ENCODE results near the gene ZNF714.

Gene ZNF714

GRCh38 chr19:21082011-21082975 is at the start of gene ZNF714:
TSS of gene ZNF714 (plus strand) at chr19:21082203. CDS start at chr19:21098269, 16,066 bp downstream.
- DNase-seq (ENCODE audit: low read depth, low spot score): peak; percentile 53

- DNase-seq (ENCODE audit: low read depth, low spot score): no peak
Observed at GRCh38 chr19:21045028-21045427, 37.0 kb upstream of the ZNF714 start.

- no peak for DNase-seq (ENCODE audit: low read depth, low spot score)
Observed at GRCh38 chr19:21046489-21046888, 35.5 kb upstream of the ZNF714 start.

GRCh38 chr19:21047716-21048115 is 34.3 kb upstream of the ZNF714 start:
- no peak for DNase-seq (ENCODE audit: low read depth, low spot score)

- DNase-seq (ENCODE audit: low read depth, low spot score): no peak
Observed at GRCh38 chr19:21052902-21053301, 29.1 kb upstream of the ZNF714 start.

GRCh38 chr19:21065336-21065735 is 16.7 kb upstream of the ZNF714 start:
- no peak for DNase-seq (ENCODE audit: low read depth, low spot score)

GRCh38 chr19:21084343-21084742 is 2.3 kb downstream of the ZNF714 start:
- no peak for DNase-seq (ENCODE audit: low read depth, low spot score)

GRCh38 chr19:21087871-21088270 is 5.9 kb downstream of the ZNF714 start:
- DNase-seq (ENCODE audit: low read depth, low spot score): no peak

- DNase-seq (ENCODE audit: low read depth, low spot score): no peak
Observed at GRCh38 chr19:21092109-21092508, 10.1 kb downstream of the ZNF714 start.

GRCh38 chr19:21094347-21095025 is 12.5 kb downstream of the ZNF714 start:
- DNase-seq (ENCODE audit: low read depth, low spot score): no peak

- DNase-seq (ENCODE audit: low read depth, low spot score): no peak
Observed at GRCh38 chr19:21098291-21098690, 16.3 kb downstream of the ZNF714 start.

GRCh38 chr19:21101521-21102242 is 19.7 kb downstream of the ZNF714 start:
- no peak for DNase-seq (ENCODE audit: low read depth, low spot score)

GRCh38 chr19:21109116-21109515 is 27.1 kb downstream of the ZNF714 start:
- DNase-seq (ENCODE audit: low read depth, low spot score): no peak

- no peak for DNase-seq (ENCODE audit: low read depth, low spot score)
Observed at GRCh38 chr19:21110183-21110582, 28.2 kb downstream of the ZNF714 start.

- no peak for DNase-seq (ENCODE audit: low read depth, low spot score)
Observed at GRCh38 chr19:21115430-21115829, 33.4 kb downstream of the ZNF714 start.

GRCh38 chr19:21117041-21117907 is 35.3 kb downstream of the ZNF714 start:
- no peak for DNase-seq (ENCODE audit: low read depth, low spot score)

GRCh38 chr19:21126078-21126477 is 44.1 kb downstream of the ZNF714 start:
- no peak for DNase-seq (ENCODE audit: low read depth, low spot score)

- no peak for DNase-seq (ENCODE audit: low read depth, low spot score)
Observed at GRCh38 chr19:21127001-21127400, 45.0 kb downstream of the ZNF714 start.

GRCh38 chr19:21127898-21128297 is 45.9 kb downstream of the ZNF714 start:
- DNase-seq (ENCODE audit: low read depth, low spot score): no peak

- no peak for DNase-seq (ENCODE audit: low read depth, low spot score)
Observed at GRCh38 chr19:21128901-21129698, 47.1 kb downstream of the ZNF714 start.
